Endodermal cell (in vitro differentiated cells): ENCODE measurements around the gene WDFY1. TPM values are rescaled to one million over a fixed set of nuclear protein-coding genes. Genes with fewer than 3 reads are reported as not detected.
"Not testable (repeated sequence)": the region's sequence is repeated elsewhere in the genome, so short reads cannot be mapped to it uniquely, and the experiment has no call there.

Source experiments
- DNase-seq: peaks from one replicate; pipeline ENCODE4 v3.0.0-alpha.2; 2017
- H3K27ac ChIP-seq: 2 replicates; pipeline ENCODE4 v1.5.1; 2013; ENCODE audit warnings: mild to moderate bottlenecking, low read depth, low read length, moderate library complexity
- H3K27me3 ChIP-seq: 2 replicates; pipeline ENCODE4 v1.6.1; 2013; ENCODE audit warnings: mild to moderate bottlenecking, low read length, moderate library complexity; ENCODE audit not compliant: insufficient read depth, control insufficient read depth, poor library complexity, severe bottlenecking
- H3K36me3 ChIP-seq: 2 replicates; pipeline ENCODE4 v1.7.0; 2013; ENCODE audit warnings: mild to moderate bottlenecking, low read length, moderate library complexity; ENCODE audit not compliant: control insufficient read depth, insufficient read depth
- H3K4me1 ChIP-seq: one replicate; pipeline ENCODE4 v1.7.0; 2013; ENCODE audit warnings: low read length; ENCODE audit not compliant: control insufficient read depth, insufficient read depth
- H3K4me3 ChIP-seq: 2 replicates; pipeline ENCODE4 v1.5.1; 2013; ENCODE audit warnings: mild to moderate bottlenecking, low read length, moderate library complexity
- H3K9ac ChIP-seq: 2 replicates; pipeline ENCODE4 v1.6.1; 2013; ENCODE audit warnings: mild to moderate bottlenecking, low read length, moderate library complexity; ENCODE audit not compliant: poor library complexity, severe bottlenecking; ENCODE audit errors: extremely low read depth
- H3K9me3 ChIP-seq: 2 replicates; pipeline ENCODE4 v1.6.1; 2013; ENCODE audit warnings: mild to moderate bottlenecking, low read length, moderate library complexity; ENCODE audit not compliant: control insufficient read depth
- H3K27ac Mint-ChIP-seq: 2 replicates; pipeline ENCODE4 v1.8.0; 2020; ENCODE audit warnings: mixed read lengths
- H3K27me3 Mint-ChIP-seq: 2 replicates; pipeline ENCODE4 v1.8.0; 2021; ENCODE audit warnings: mild to moderate bottlenecking, mixed read lengths; ENCODE audit not compliant: insufficient read depth
- H3K36me3 Mint-ChIP-seq: 2 replicates; pipeline ENCODE4 v1.8.0; 2020; ENCODE audit warnings: low read depth, mixed read lengths
- H3K4me1 Mint-ChIP-seq: 2 replicates; pipeline ENCODE4 v1.8.0; 2020; ENCODE audit warnings: mixed read lengths
- H3K4me3 Mint-ChIP-seq: 2 replicates; pipeline ENCODE4 v1.8.0; 2020; ENCODE audit warnings: mild to moderate bottlenecking, moderate library complexity, mixed read lengths
- H3K9me3 Mint-ChIP-seq: 2 replicates; pipeline ENCODE4 v1.8.0; 2020; ENCODE audit warnings: mild to moderate bottlenecking, mixed read lengths
- CTCF ChIP-seq: fragments of 200-600 bp; sonication (generic); conservative IDR thresholded peaks from 2 replicates; pipeline ENCODE4 v1.5.0; 2021; ENCODE audit warnings: antibody characterized with exemption, mild to moderate bottlenecking
- WGBS, 2 experiments: methylation state at CpG; one replicate each; pipeline versions ENCODE4 v1.1.5 to v1.1.7; 2013; ENCODE audit warnings: missing lambda C conversion rate in 2 of 2, mixed read lengths in 1 of 2; ENCODE audit not compliant: insufficient coverage in 1 of 2, insufficient read length in 1 of 2; 5-methylcytosine and 5-hydroxymethylcytosine counted together
- total RNA-seq, 2 donors: library from RNA; stranded (reverse); fragmentation: NEBNext Ultra II Directional in 1 of 2; extraction: Animal tissue kit (Norgen Biotek cat#: 25700) in 1 of 2; gene quantifications; 2 replicates in 1 of 2; 3 replicates in 1 of 2; pipeline ENCODE4 v1.2.1, GENCODE V29; 2021

WDFY1 gene
- total RNA-seq, 2 donors from 2014 or later = 61.9 to 69.7 TPM

- no peak for DNase-seq
- Mint-ChIP-seq H3K27me3 (no peaks in the 10 kb centered on the region), H3K4me3 (no peak overlapping the region), H3K9me3 (no peaks in the 10 kb centered on the region), H3K4me1 (no peaks in the 10 kb centered on the region), H3K27ac (peak overlapping the region; percentile 57), H3K36me3 (peaks cover 62% of the 10 kb centered on the region)
- H3K4me3 ChIP-seq = no peak overlapping the region
- peaks cover 84% of the 10 kb centered on the region for H3K36me3 ChIP-seq
- no peaks in the 10 kb centered on the region for H3K9me3 ChIP-seq
- no peak overlapping the region for H3K9ac ChIP-seq
- TF ChIP-seq CTCF = no peak
- no peaks in the 10 kb centered on the region for H3K4me1 ChIP-seq
- WGBS, 2 experiments = 94 to 100% methylated on average over 1 to 6 of the region's 6 CpGs
- H3K27ac ChIP-seq = no peak overlapping the region
- no peaks in the 10 kb centered on the region for H3K27me3 ChIP-seq
Measured at GRCh38 chr2:223877721-223878410, 67.3 kb downstream of the WDFY1 start.

GRCh38 chr2:223873672-223874071 lies 71.5 kb downstream of the WDFY1 start:
- H3K27ac ChIP-seq = no peak overlapping the region
- no peaks in the 10 kb centered on the region for H3K27me3 ChIP-seq
- H3K36me3 ChIP-seq = peaks cover 69% of the 10 kb centered on the region
- Mint-ChIP-seq H3K4me3 (no peak overlapping the region), H3K36me3 (peaks cover 50% of the 10 kb centered on the region), H3K27me3 (no peaks in the 10 kb centered on the region), H3K4me1 (no peaks in the 10 kb centered on the region), H3K9me3 (no peaks in the 10 kb centered on the region), H3K27ac (no peak overlapping the region)
- WGBS, 2 experiments = 96 to 100% methylated on average over 3 of the region's 3 CpGs
- H3K9me3 ChIP-seq = no peaks in the 10 kb centered on the region
- no peak overlapping the region for H3K4me3 ChIP-seq
- H3K9ac ChIP-seq = no peak overlapping the region
- no peaks in the 10 kb centered on the region for H3K4me1 ChIP-seq
- TF ChIP-seq CTCF = no peak
- no peak for DNase-seq

- H3K36me3 ChIP-seq = peaks cover 60% of the 10 kb centered on the region
- H3K27ac Mint-ChIP-seq, H3K9me3 Mint-ChIP-seq, H3K9ac ChIP-seq, H3K9me3 ChIP-seq, H3K4me3 Mint-ChIP-seq, H3K27ac ChIP-seq, H3K4me1 Mint-ChIP-seq, H3K4me1 ChIP-seq, H3K27me3 Mint-ChIP-seq, H3K27me3 ChIP-seq, H3K4me3 ChIP-seq, DNase-seq: not testable (repeated sequence)
- peaks cover 46% of the 10 kb centered on the region for H3K36me3 Mint-ChIP-seq
- 100% methylated on average over 2 of the region's 2 CpGs for WGBS, 2 experiments
Measured at GRCh38 chr2:223872772-223873171, 72.4 kb downstream of the WDFY1 start.

GRCh38 chr2:223871661-223872060 lies 73.5 kb downstream of the WDFY1 start:
- not testable (repeated sequence) for H3K27ac Mint-ChIP-seq, H3K4me1 ChIP-seq, H3K27me3 ChIP-seq, H3K4me3 Mint-ChIP-seq, H3K9me3 Mint-ChIP-seq, H3K27ac ChIP-seq, H3K9me3 ChIP-seq, H3K27me3 Mint-ChIP-seq, DNase-seq, H3K4me3 ChIP-seq, H3K9ac ChIP-seq, H3K4me1 Mint-ChIP-seq
- H3K36me3 ChIP-seq = peaks cover 49% of the 10 kb centered on the region
- H3K36me3 Mint-ChIP-seq = peaks cover 34% of the 10 kb centered on the region
- 96 to 97% methylated on average over 11 to 12 of the region's 12 CpGs for WGBS, 2 experiments
